GM18861 (cell line): Measurements from ENCODE around the gene TNF.
"Not testable (repeated sequence)": the region's sequence is repeated elsewhere in the genome, so short reads cannot be mapped to it uniquely, and the experiment has no call there.

Experiments used
- ATAC-seq: cut with Tn5 transposase; IDR thresholded peaks from one replicate; pipeline ENCODE4 v1.9.1; 2021; ENCODE audit not compliant: unreplicated experiment

Gene TNF

DNA sequence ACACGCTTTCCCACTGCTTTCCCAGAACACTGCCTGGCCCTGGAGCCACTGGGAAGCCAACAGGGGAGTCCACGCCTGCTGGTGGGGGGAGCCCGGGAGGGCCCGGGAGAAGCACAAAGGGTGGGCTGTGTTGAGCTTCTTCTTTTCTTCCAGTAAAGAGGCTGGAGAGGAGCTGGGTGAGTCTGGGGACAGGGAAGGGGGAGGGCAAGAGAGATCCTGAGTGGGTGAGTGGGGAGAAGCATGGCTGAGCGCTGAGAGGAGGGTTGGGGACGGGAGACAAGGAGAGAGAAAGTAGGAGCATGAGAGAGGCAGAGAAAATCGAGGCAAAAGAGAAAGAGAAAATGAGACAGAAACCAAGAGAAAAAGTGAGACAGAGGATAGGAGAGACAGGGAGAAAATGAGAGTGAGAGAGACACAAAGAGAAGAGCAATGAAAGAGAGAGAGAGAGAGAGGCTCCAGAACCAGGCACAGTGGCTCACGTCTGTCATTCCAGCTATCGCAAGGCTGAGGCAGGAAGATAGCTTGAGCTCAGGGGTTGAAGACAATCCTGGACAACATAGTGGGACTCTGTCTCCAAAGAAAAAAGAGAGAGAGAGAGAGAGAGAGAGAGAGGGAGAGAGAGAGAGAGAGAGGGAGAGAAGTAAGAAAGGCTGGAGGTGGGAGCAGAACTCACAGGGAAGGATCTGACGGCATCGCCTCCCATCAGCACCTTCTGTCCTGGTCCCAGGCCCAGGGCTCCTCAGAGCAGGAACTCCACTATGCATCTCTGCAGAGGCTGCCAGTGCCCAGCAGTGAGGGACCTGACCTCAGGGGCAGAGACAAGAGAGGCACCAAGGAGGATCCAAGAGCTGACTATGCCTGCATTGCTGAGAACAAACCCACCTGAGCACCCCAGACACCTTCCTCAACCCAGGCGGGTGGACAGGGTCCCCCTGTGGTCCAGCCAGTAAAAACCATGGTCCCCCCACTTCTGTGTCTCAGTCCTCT, 12.7 kb downstream of the TNF start:
- no peak for ATAC-seq

DNA sequence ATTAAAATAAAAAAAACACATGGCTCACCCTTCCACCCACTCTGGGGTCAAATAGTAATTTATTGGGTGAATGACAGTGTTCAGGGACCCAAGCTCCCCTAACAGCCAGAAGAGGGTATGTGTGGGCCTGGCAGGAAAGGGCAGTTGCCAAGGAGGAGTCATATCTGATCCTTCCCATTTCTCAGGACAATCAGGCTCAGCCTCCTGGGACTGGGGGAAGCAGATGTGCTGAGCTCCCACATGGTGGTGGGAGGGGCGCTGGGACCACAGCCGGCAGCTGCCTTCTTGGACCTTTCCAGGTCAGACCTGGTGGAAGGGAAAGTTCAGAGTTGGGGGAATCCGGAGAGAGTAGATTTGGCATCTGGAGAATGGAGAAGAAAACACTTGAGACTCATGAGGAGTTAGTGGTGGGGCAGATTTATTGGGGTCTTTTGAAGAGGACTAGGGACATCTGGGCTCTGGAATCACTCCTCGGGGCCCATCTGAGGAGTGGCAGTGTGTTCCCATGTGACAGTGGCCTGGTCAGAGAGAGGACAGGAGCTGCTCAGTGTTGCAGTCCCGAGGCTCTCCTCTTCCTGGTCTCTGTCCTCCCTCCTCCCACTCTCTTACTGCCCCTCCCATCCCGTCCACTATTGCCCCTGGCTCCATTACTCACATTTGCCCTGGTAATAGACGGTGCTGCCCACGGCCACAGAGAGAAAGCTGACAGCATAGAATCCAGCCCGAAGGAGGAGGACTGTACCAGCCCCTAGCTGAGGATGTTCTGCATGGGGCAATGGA, 13.7 kb downstream of the TNF start:
- no peak for ATAC-seq

DNA sequence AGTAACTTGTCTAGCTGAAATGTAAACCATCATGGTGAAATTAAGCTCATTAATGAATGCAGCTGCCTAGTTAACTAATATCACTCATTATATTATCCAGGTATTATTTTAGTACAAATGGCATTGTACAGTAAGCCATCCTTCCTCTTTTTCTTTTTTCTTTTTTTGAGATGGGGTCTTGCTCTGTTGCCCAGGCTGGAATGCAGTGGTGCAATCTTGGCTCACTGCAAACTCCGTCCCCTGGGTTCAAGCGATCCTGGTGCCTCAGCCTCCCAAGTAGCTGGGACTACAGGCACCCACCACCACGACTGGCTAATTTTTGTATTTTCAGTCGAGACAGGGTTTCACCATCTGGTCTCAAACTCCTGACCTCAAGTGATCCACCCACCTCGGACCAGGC, 15.3 kb downstream of the TNF start:
- ATAC-seq, result not testable (repeated sequence)

DNA sequence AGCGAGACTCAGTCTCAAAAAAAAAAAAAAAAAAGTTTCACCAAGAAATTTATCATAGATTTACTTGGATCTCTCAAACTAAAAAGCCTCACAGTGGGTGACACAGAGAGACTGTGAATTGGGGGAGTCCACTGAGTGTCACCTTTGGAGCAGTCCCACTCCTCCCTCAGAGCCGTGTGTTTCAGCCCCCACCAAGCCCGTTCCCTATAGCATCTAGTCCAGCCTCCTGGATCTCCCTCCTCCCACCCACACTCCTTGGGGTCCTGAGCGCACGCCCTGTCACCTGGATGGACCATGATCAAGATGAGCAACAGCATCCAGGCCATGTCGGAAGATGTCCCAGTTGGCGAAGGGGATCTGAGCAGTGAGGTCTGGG, 17.0 kb downstream of the TNF start:
- ATAC-seq, result no peak

DNA sequence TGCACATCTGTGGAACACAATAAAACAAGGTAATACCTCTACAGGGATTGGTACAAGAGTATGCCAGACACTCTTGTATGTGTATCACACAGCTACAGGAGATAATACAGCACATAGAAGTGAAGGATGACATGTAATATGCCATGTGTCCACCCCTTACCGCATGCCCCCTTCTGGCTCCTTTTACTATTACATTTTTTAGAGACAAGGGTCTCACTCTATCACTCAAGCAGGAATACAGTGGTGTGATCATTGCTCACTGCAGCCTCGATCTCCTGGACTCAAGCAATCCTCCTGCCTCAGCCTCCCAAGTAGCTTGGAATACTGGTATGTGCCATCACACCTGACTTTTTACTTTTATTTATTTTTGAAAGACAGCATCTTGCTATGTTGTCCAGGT, 21.6 kb downstream of the TNF start:
- peak; percentile 45 for ATAC-seq

DNA sequence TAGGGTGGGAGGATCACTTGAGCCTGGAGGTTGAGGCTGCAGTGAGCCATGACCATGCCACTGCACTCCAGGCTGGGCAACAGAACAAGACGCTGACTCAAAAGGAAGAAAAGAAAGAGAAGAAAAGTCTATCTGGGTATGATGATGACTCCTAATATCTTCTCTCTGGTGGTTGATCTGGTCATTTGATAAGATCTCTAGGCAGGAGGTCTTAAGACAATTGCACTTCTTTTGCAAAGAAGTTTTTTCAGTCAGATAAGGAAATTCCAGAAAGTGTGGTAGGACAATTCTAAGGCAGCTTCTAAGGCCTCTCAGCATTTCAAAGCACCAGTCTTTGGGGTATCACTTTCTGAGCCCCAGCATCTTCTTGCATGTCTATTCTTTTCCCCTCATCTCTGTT, 32.0 kb downstream of the TNF start:
- ATAC-seq, result no peak

DNA sequence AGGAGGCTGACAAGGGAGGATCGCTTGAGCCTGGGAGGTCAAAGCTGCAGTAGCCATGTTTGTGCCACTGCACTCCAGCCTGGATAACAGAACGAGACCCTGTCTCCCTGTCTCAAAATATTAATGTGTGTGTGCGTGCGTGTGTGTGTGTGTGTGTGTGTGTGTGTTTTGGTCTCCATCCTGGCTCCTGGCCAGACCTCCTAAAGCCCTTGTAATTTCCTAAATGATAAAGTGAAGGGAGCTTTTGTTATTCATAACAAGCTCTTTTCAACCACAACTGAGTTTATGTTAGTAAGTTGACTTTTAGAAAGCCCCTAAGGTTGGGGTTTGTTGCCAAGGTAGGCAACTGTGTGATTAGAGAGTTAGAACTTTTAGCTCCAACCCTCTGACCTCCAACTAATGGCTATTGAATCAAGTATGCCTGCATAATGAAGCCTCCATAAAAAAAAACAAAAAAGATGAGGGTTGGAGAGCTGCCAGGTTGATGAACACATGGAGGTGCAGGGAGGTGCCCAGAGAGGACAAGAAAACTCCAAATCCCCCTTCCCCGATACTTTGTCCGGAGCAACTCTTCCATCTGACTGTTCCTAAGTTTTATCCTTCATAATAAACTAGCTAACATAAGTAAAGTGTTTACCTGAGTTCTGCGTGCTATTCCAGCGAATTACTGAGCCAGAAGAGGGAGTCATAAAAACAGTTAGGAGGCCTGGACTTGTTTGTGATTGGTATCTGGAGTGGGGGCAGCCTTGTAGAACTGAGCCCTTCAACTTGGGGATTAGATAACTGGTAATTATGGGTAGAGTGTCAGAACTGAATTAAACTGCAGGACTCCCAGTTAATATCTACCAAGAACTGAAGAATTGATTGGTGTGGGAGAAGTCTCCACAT, 34.4 kb downstream of the TNF start:
- ATAC-seq, result no peak

DNA sequence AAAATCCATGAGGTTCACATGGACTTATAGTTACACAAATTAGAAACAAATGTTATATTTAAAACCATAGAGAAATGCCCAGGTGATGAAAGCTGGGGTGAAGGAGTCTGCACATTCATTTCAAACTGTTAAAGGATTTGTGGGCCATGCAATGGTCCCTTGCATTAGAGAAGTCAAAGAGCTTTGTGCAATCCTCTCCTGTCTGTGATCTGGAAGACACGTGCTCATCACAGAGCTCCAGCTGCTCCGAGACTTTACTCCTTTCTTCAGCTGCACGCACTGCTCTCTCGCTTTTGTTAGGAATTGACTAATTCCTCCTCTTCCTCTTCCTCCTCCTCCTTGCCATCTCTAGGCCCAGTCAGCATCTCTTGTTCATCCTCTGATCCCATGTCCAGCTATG, 35.6 kb downstream of the TNF start:
- no peak for ATAC-seq

DNA sequence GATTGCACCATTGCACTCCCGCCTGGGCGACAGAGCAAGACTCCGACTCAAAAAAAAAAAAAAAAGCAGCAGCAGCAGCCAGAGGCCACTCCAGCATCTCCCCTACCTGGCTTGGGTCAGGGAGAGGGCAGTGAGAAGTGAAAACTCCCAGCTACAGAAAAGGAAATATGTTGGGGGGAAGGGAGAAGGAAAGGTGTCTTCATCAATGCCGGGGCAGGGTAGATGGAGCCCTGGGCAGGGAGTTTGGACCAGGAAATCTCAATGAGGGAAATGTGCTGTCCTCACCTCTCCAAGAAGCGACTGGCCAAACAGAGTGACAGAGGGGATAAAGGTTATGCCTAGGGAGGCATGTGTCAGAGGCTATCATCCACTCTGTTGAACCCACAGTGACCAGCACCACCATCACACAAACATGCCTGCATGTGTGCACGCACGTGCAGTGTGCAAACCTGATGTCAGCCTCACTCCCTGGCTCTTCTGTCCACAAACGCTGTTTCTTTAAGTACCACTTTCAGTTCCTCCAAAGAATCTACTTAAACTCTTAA, 38.8 kb downstream of the TNF start:
- ATAC-seq, result no peak

DNA sequence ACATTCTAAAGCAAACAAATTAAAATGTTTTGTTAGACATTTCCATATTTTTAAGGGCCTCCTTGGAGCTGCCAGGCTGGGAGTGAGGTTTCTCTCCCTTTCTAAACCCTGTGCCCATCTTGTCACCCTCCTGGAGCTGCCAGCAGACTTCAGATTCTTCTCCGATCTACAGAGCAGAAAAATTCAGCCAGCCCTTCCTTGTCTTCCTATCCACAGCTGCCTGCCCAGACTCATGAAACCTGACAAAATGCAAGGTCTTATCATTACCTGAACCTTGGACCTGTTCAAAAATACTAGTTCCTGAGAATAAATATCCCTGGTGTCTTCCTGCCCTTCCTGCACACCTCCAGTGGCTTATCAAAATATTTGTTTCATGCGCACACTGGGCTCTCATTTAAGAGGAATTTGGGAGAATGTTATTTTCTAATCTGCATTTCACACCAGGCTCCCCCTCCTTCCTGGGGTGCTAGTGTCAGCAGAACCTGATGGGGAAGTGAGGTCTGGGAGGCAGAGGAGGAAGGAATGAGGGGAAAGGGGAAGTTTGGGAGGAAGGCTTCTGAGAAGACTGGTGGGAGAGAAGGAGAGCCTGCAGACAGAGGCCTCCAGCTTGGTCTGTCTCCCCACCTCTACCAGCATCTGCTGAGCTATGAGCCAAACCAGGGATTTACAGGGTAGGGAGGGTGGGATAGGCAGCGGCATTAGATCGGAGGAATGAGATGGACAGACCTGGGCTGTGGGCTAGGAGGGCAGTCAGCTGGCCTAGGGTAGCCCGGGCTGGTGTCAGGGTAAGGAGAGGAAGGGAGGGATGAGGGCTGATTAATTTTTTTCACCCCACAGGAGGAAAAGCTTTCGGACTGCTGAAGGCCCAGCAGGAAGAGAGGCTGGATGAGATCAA, 39.6 kb downstream of the TNF start, which contains the start of gene AIF1:
AIF1 (plus strand) TSS at position 551 of the 895 bp plus-strand sequence; CDS start at position 647, 96 bp downstream.
- ATAC-seq, result no peak

DNA sequence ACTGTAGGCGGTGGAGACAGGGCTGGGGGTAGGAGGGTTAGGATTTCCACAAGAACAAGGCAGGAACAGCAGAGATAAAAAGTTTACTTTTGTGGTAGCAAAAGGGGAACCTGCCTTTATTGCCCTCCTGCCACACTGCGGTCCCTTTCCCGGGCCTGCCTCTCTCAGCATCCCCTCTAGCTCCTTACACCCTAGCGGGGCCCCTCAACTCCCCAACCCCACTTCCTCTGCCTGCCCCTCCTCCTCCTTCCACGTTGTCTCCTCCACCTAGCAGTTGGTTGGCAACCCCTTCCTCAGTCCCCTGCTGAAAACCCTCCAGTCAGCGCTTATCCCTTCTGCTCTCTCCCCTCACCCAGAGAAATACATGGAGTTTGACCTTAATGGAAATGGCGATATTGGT, 40.4 kb downstream of the TNF start:
- no peak for ATAC-seq

DNA sequence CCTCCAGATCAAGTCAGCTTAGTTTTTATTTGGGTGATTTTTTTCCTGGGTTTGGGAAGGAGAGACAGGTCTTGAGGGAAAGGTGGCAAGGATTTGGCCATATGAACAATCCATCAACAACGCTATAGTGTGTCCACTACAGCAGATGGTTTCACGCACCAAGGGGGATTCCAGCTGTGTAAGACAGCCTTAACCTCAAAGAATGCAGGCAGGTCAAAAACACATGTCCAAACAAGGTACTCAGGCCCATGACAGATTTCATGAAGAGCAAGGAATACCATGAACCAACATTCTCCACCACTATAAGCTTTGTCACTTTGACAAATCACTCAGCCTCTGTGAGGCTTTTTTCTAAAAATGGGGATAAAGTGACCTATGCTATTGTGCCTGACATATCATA, 41.6 kb downstream of the TNF start:
- no peak for ATAC-seq

DNA sequence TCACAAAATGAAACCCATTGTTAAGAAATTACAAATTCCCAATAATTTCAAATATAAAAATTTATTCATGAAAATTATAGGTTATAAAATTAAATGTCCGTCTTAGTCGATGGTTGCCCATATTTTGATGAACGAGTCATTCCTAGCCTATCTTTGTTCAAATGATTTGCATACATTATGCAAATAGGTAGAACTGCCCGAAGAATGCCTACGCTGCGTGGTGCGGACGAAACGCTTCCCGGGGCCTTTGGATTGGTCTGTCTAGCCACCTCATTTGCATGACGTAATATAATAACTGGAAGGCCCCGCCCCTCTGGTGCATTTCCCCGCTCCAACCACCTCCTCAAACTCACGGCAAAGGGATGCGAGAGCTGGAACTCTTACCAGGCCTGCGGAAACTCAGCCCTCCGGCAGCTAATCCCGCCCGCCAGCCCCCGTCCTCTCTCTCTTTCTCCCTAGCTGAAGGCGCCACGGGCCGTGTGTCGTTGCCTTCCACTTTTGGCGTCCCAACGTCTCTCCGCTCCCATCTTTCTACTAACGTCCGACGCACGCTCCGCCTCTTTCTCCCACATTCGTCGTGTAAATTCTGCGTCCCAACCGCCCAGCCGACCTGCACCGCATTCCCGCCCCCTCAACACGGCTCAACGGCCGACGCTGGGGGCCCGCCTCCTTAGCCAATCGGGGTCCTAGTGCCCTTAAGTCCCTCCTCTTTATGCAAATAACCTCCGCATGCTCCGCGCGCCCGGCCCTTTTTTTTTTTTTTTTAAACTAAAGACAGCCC, 44.6 kb downstream of the TNF start:
- peak; percentile 51 for ATAC-seq

DNA sequence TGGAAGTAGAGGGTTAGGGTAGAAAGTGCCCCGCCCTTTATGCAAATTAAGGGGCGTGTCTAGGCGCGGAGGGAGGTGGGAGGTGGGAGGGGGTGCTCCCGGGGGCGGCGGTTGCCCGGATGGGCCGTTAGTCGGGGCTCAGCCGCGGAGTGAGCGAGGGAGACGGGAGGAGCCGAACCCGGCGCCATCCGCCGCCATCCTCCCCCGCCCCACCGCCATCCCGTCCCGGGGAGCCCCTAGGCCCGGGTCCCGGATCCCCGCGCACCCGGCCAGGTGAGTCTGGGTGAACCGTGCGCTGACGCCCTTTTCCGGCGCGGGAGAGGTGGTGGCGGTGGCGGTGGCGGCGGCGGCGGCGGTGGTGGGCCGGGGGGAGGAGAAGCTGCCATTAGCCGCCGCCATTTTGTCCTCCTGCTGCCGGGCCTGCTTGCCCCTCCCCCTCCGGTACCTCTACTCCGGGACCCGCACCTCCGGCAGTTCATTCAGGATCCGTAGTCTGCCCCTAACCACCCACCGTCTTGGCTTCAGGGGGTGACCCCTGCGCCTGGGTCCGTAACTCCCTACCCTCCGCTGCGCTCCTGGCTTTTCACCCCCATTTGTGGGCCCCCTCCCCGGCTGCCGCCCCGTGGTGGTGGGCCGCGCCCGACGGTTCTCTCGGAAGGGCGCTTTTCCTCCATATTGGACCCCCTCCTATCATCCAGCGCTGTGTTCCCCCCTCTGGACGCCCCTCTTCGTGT, 45.4 kb downstream of the TNF start, which contains the start of gene PRRC2A:
PRRC2A (plus strand) TSS at position 130 of the 734 bp plus-strand sequence. CDS start 2,075 bp downstream, outside the sequence.
- peak; percentile 28 for ATAC-seq

DNA sequence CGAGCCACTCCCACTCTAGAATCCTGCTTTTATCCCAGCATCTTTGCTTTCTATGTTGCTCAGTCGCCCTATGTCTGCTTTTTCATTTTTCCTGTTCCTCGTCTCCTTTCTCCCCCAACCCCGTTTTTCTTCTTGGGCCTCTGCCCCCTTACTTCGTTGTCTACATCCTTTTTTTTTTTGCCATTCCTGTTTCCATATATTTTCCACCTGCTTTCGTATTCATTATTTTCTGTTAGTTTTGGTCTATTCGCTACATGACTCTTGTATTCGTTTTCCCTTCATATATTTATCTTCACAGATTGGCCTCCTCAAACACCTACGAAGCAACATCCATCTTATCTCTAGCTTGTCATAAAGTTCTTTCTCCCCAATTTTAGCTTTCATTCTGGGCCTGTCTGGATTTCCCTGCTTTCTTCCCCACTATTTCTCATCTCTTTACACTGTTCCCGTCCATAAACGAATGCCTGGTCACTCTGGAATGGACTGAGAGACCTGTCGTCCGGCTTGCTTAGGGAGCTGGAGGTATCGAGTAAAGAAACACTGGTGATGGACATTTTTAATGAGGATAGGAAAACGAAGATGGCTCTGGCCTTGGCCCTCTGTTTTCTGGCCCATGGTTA, 46.1 kb downstream of the TNF start:
- no peak for ATAC-seq

DNA sequence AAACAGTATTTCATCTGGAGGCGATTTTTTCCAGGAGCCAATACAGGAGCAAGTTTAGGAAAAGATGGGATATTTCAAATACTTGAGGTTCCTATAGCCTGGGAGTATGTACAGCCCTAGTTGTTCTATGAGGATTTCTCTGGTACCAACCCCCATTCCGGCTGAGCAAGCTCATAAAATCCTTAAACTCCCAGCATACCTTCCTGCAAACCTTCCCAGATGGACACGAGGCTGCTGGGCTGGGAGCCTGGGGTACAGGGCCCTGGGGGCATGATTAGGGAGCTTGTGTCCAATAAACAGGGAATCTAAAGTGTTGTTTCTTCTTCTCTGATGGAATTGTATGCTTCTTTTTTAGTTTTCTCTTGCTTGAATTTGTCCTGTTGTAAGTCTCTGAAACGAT, 46.6 kb downstream of the TNF start:
- no peak for ATAC-seq

DNA sequence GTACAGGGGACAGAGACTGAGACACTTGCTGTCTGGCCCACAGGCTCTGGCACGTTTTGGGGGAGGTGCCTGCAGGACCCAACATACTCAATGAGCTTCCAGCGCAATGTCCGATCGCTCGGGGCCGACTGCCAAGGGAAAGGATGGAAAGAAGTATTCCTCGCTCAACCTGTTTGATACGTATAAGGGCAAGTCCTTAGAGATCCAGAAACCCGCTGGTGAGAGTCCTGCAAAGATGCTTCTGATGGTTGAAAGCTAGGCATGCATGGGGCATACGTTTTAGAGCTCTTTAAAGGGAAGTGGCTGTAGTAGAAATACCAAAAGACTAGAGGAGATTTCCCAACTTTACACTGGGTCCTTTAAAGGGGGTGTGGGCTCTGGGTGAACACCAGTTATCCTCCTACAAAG, 47.3 kb downstream of the TNF start:
- no peak for ATAC-seq

DNA sequence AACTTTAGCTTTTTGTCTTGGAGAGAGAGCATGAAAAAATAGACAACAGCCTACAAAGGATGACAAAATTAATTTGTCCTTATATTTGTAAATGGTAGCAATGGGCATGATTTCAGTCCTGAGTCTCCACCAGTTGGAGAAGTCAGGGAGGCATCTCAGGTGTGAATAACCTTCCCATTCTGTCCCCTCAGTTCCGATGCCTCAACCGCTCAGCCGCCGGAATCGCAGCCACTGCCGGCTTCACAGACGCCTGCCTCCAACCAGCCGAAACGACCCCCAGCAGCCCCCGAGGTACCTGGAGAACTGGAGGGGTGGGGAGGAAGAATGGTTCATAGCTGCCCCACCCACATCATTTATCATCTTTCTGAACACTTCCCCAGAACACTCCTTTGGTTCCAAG, 48.7 kb downstream of the TNF start:
- ATAC-seq, result no peak
